Spleen (tissue), 7 donors: ENCODE data around the gene MPPED2.

ENCODE experiments used
- CTCF ChIP-seq, 11 experiments: fragments of 200-600 bp in 7 of 11; fragments of 450-650 bp in 4 of 11; sonication (generic) in 4 of 11; IDR thresholded peaks in 8 of 11; conservative IDR thresholded peaks in 3 of 11; 1 replicate in 7 of 11; 2 replicates in 4 of 11; pipeline versions ENCODE4 v1.4.0 to v1.8.0; 2016 to 2021; ENCODE audit warnings: antibody characterized with exemption in 11 of 11, inconsistent platforms in 4 of 11, mild to moderate bottlenecking in 1 of 11
- POLR2A ChIP-seq, 3 donors: fragments of 450-650 bp; IDR thresholded peaks; one replicate each; pipeline ENCODE4 v1.5.1; 2017; ENCODE audit warnings: antibody characterized with exemption in 3 of 3, mild to moderate bottlenecking in 1 of 3
- donor health status: DM: no; HTN: no; CAD: no; lungs with moderate emphysema.
- donor health status: DM: no; HTN: no; CAD: no.
- donor health status: DM: no; HTN: no; CAD: no.

GRCh38 chr11:30364139-30364836 is 221.9 kb downstream of the MPPED2 start:
- TF ChIP-seq CTCF (IDR thresholded peaks at IDR 0.05 in 8 of 11, conservative IDR thresholded peaks at IDR 0.05 in 3 of 11) (no peak), POLR2A (IDR thresholded peaks at IDR 0.05) (no peak)
